ENCODE data around the gene GALNT7.

- TF ChIP-seq MZF1 (tag by site-specific recombination; IDR thresholded peaks at IDR 0.05; ENCODE audit: borderline replicate concordance) (no peak), KLF16 (tag by site-specific recombination; IDR thresholded peaks at IDR 0.05) (no peak), CTCF (tag by site-specific recombination; IDR thresholded peaks at IDR 0.05) (no peak), ZNF146 (tag by site-specific recombination; IDR thresholded peaks at IDR 0.05) (no peak), ZNF18 (tag by site-specific recombination; IDR thresholded peaks at IDR 0.05) (no peak), ZBTB10 (tag by site-specific recombination; IDR thresholded peaks at IDR 0.05) (no peak), ZBTB1 (tag by site-specific recombination; IDR thresholded peaks at IDR 0.05) (no peak), ZBTB21 (tag by site-specific recombination; IDR thresholded peaks at IDR 0.05) (no peak), ZNF645 (tag by site-specific recombination; IDR thresholded peaks at IDR 0.05) (no peak)
These were observed 33.3 kb upstream of the GALNT7 start for GRCh38 chr4:173135241-173135847.
